NCI-H2227 treated with DMSO at 0.1 percent for 48 hours (cell line): Measurements from ENCODE around the gene SPRY4.
"Not testable (repeated sequence)": the region's sequence is repeated elsewhere in the genome, so short reads cannot be mapped to it uniquely, and the experiment has no call there.

Source experiments
- DNase-seq: peaks from one replicate; lab custom pipeline; 2025; lab: John Stamatoyannopoulos, UW

The SPRY4 gene

GRCh38 chr5:142295084-142295758 lies 29.6 kb downstream of the SPRY4 start:
- no peak for DNase-seq

DNA sequence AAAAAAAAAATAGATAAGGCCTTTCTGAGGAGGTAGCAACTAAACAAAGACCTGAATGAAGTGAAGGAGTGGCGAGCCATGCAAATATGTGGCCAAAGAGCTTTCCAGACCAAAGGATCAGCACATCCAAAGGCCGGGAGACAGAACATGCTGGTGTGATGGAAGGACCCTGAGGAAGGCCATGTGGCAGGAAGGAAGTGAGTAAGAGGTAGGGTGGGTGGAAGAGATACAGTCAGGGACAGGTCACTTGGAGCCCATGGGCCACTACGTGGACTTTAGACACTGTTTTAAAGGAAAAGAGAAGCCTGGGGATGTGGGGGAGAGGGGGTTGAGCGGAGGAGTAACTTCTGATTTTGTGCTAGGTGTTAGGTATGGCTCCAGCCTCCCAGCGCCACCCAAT lies 31.3 kb downstream of the SPRY4 start:
- DNase-seq = no peak

DNA sequence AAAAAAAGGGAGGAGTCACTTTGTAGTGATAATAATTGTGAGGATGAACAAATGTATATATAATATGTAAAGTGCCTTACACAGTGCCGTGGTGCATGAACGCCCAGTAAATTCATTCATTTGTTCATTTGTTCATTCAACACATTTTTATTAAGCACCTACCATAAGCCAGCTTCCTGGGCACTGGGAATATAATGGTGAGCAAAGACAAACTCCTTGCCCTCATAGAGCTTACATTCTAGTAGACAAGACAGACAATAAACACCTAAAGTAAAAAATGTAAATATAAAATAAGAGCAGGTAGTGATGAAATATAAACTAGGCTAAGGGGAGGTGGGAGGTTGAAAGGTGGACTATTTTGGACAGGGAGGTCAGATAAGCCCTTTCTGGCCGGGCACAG lies 32.0 kb downstream of the SPRY4 start:
- DNase-seq = no peak

GRCh38 chr5:142292249-142292648 lies 32.6 kb downstream of the SPRY4 start:
- DNase-seq = no peak

- DNase-seq = no peak
These were observed 34.1 kb downstream of the SPRY4 start for GRCh38 chr5:142290577-142291299.

DNA sequence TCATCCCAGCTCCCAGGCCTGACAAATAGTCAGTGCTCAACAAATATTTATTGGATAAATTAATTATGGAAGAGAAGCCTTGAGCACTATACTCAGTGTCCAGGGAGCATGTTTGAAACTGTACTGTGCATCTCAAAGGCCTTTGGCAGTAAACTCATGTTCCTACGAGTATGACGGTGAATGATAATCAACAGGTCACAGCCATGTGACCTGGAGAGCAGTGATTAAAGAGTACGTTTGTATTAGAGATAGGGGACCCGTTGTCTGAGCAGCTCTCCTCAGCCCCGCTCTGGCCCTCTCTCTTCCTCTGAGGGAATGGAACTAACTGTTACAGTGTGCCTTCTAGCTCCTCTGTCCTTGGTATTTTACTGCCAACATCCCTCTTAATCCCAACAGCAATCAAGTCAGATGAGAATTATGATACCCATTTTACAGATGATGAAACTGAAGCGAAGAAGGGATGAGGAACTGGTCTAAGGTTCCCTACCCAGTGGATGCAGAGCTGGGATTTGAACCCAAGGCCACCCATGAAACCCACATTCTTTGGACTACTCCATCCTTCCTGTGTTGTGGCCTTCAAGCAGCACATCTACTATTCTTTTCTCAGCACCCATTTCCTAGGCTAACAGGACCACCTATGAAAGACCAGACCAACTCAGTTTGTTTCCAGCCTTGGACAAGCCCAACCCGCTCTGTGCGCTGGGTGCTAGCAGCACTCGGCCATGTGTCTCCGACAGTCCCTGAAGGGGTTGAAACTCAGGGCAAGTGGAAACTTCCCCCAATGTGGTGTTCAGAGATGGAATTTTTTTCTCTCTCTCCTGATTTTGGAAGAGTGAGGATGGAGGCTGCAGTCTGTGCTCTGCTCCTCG lies 34.9 kb downstream of the SPRY4 start:
- DNase-seq = no peak

GRCh38 chr5:142287973-142288313 lies 36.9 kb downstream of the SPRY4 start:
- no peak for DNase-seq

- no peak for DNase-seq
These were observed 37.5 kb downstream of the SPRY4 start for GRCh38 chr5:142287096-142287972.

DNA sequence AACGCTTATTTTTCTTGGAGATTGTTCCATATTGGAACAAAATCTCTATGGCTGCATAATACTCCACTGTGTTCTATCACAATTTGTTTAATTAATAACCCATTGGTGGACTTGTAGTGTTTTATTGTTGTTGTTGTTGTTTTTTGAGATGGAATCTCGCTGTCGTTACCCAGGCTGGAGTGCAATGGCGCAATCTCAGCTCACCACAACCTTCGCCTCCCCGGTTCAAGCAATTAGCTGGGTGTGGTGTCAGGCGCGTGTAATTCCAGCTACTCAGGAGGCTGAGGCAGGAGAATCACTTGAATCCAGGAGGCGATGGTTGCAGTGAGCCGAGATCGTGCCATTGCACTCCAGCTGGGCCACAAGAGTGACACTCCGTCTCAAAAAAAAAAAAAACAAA lies 38.7 kb downstream of the SPRY4 start:
- DNase-seq = no peak

GRCh38 chr5:142283304-142283703 lies 41.5 kb downstream of the SPRY4 start:
- DNase-seq = no peak

GRCh38 chr5:142281966-142282365 lies 42.9 kb downstream of the SPRY4 start:
- DNase-seq = no peak

DNA sequence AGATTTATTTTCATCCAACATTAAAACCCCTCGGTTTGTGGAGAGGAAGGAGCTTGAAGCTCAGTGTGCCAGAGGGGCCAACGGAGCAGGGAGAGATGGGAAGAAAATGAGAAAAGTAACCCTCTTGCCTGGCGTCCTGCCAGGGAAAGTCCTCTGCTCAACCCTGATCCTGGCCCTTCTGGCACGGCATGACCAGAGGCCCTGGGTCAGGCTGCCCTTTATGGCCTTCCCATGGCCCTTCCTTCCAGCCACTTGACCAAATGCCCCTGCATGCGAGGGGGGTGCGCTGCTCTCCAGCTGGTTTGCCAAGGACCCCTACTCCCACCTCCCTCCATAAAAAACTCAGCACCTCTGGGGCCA lies 43.8 kb downstream of the SPRY4 start:
- no peak for DNase-seq

GRCh38 chr5:142280066-142281007 lies 44.5 kb downstream of the SPRY4 start:
- DNase-seq = no peak

- no peak for DNase-seq
These were observed 46.2 kb downstream of the SPRY4 start for GRCh38 chr5:142278627-142279026.

DNA sequence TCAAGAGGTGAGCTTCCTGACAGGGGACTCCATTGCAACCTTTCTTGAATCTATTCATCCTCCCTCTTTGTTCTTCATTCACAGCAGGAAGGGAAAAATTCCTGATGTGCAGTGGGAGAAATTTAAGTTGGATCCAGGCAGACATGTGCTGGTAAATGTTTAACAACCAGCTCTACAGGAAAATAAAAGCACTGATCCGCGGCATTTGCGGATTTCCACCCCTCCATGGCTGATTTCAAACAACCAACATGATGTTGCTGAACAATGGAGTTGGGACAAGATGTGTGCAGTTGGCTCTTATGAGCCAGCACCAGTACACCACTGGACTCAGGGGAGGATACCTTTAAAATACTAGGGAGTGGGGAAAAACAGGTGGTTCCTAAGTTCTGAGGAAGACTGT lies 47.0 kb downstream of the SPRY4 start:
- DNase-seq = no peak

DNA sequence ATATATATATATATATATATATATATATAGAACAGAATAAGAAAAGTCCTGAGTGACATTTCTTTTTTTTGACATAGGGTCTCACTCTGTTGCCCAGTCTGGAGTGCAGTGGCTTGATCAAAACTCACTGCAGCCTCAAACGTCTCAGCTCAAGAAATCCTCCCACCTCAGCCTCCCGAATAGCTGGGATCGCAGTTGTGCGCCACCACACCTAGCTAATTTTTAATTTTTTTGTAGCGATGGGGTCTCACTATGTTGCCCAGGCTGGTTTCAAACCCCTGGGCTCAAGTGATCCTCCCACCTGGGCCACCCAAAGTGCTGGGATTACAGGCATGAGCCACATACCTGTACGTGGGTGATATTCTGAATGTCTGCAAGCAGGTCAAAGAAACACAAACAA lies 48.3 kb downstream of the SPRY4 start:
- DNase-seq = no peak

- DNase-seq = no peak
These were observed 49.3 kb downstream of the SPRY4 start for GRCh38 chr5:142275496-142275895.

DNA sequence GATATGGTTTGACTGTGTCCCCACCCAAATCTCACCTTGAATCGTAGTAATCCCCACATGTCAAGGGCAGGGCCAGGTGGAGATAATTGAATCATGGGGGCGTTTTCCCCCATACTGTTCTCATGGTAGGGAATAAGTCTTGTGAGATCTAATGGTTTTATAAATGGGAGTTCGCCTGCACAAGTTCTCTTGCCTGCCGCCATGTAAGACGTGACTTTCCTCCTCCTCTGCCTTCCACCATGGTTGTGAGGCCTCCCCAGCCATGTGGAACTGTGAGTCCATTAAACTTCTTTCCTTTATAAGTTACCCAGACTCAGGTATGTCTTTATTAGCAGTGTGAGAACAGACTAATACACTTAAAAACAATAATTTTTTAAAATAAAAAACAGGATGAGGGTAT lies 52.2 kb downstream of the SPRY4 start:
- not testable (repeated sequence) for DNase-seq

DNA sequence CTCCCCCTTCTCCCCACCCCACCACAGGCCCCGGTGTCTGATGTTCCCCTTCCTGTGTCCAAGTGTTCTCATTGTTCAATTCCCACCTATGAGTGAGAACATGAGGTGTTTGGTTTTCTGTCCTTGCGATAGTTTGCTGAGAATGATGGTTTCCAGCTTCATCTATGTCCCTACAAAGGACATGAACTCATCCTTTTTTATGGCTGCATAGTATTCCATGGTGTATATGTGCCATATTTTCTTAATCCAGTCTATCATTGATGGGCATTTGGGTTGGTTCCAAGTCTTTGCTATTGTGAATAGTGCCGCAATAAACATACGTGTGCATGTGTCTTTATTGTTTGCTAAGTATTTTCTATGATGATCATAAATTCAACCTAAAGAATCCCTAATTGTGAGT lies 60.7 kb downstream of the SPRY4 start:
- not testable (repeated sequence) for DNase-seq

DNA sequence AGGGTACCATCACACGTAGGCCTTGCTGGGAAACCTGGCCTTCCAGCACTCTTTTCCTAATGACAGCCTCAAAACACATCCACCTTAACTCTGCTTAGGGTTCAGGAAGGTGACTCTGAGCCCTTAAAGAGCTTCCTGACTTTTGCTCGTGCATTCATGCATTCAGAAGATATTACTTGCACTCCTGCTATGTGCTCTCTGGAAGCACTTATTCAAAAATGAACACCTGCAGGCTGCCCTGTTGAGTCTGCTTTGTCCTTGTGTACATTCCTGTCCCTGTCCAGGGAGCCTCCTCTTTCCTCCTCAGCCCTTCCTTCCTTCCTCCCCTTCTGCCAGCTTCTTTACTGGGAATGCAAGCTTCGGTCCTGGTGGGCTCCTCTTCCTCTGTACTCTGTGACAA lies 61.5 kb downstream of the SPRY4 start:
- DNase-seq = no peak

DNA sequence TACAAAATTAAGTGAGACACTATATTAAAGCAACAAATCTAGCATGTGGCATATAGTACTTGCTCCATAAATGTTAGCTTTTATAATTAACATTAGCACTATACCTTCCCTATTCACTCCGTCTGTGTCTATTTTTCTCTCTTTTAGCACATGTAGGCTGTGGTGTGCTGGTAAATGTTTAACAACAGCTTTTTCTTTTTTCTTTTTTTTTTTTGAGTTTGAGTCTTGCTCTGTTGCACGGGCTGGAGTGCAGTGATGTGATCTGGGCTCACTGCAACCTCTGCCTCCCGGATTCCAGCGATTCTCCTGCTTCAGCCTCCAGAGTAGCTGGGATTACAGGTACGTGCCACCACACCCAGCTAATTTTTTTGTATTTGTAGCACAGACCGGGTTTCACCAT lies 62.1 kb downstream of the SPRY4 start:
- no peak for DNase-seq
